OCI-LY1 (cell line): ENCODE results near the gene ADRA2A.

Experiments used
- H2AFZ ChIP-seq: fragments of 200-600 bp; sonication (generic), shearing (Covaris generic); 2 replicates; pipeline ENCODE4 v1.6.0; 2014; ENCODE audit warnings: antibody characterized with exemption, mild to moderate bottlenecking, low read length
- H3F3A ChIP-seq: fragments of 200-600 bp; sonication (generic), shearing (Covaris generic); 2 replicates; pipeline ENCODE4 v1.6.0; 2014; ENCODE audit warnings: mild to moderate bottlenecking, antibody characterized with exemption, low read length, moderate library complexity; ENCODE audit not compliant: insufficient read depth
- H3K27ac ChIP-seq: fragments of 200-600 bp; sonication (generic); 2 replicates; pipeline ENCODE4 v1.5.1; 2014; ENCODE audit warnings: low read length, mixed run types, mild to moderate bottlenecking, low read depth; ENCODE audit not compliant: poor library complexity, severe bottlenecking
- H3K27me3 ChIP-seq: fragments of 200-600 bp; sonication (generic); 2 replicates; pipeline ENCODE4 v1.6.0; 2014; ENCODE audit warnings: antibody characterized with exemption, mild to moderate bottlenecking, low read length, moderate library complexity; ENCODE audit not compliant: insufficient read depth
- H3K36me3 ChIP-seq: fragments of 200-600 bp; sonication (generic); 2 replicates; pipeline ENCODE4 v1.6.1; 2014; ENCODE audit warnings: mild to moderate bottlenecking, antibody characterized with exemption, low read length, moderate library complexity, mixed read lengths; ENCODE audit not compliant: insufficient read depth
- H3K4me1 ChIP-seq: fragments of 200-600 bp; sonication (generic); 2 replicates; pipeline ENCODE4 v1.5.1; 2014; ENCODE audit warnings: mild to moderate bottlenecking, low read length, moderate library complexity; ENCODE audit not compliant: insufficient read depth, severe bottlenecking
- H3K4me2 ChIP-seq: fragments of 200-600 bp; sonication (generic), shearing (Covaris generic); 2 replicates; pipeline ENCODE4 v1.6.1; 2014; ENCODE audit warnings: low read length
- H3K4me3 ChIP-seq: fragments of 200-600 bp; sonication (generic); 2 replicates; pipeline ENCODE4 v1.5.1; 2014; ENCODE audit warnings: low read length, low read depth, mild to moderate bottlenecking, mixed read lengths; ENCODE audit not compliant: poor library complexity, severe bottlenecking
- H3K79me2 ChIP-seq: fragments of 200-600 bp; shearing (Covaris generic); 2 replicates; pipeline ENCODE4 v1.6.1; 2016; ENCODE audit warnings: mixed run types, low read length, mixed read lengths; ENCODE audit not compliant: insufficient read depth
- H3K9ac ChIP-seq: fragments of 200-600 bp; sonication (generic), shearing (Covaris generic); 2 replicates; pipeline ENCODE4 v1.6.1; 2014; ENCODE audit warnings: mild to moderate bottlenecking, low read length, mixed read lengths
- H3K9me2 ChIP-seq: fragments of 200-600 bp; sonication (generic), shearing (Covaris generic); 2 replicates; pipeline ENCODE4 v1.6.1; 2014; ENCODE audit warnings: low read depth, mild to moderate bottlenecking, low read length, mixed read lengths
- H3K9me3 ChIP-seq: fragments of 200-600 bp; shearing (Covaris generic); 2 replicates; pipeline ENCODE4 v1.6.1; 2014; ENCODE audit warnings: low read length, mixed read lengths
- H4K20me1 ChIP-seq: fragments of 200-600 bp; sonication (generic), shearing (Covaris generic); 2 replicates; pipeline ENCODE4 v1.6.0; 2016; ENCODE audit warnings: mild to moderate bottlenecking, low read length; ENCODE audit not compliant: insufficient read depth
- CTCF ChIP-seq: fragments of 200-600 bp; sonication (generic), shearing (Covaris generic); IDR thresholded peaks from 2 replicates; pipeline ENCODE4 v1.5.1; 2017; ENCODE audit warnings: mild to moderate bottlenecking, antibody characterized with exemption, low read length, moderate library complexity, mixed read lengths
- EZH2 ChIP-seq: fragments of 200-600 bp; sonication (generic), shearing (Covaris generic); IDR thresholded peaks from 2 replicates; pipeline ENCODE4 v1.8.0; 2017; ENCODE audit warnings: borderline replicate concordance, mixed run types, mild to moderate bottlenecking, antibody characterized with exemption, low read length, moderate library complexity, mixed read lengths

Gene ADRA2A

GRCh38 chr10:111077785-111078504 is 1.1 kb downstream of the ADRA2A start:
- no peak overlapping the region for H3K4me3 ChIP-seq
- no peaks in the 10 kb centered on the region for H3K79me2 ChIP-seq
- no peaks in the 10 kb centered on the region for H4K20me1 ChIP-seq
- TF ChIP-seq CTCF (no peak), EZH2 (no peak)
- no peaks in the 10 kb centered on the region for H3K36me3 ChIP-seq
- no peak overlapping the region for H3K27ac ChIP-seq
- no peak overlapping the region for H2AFZ ChIP-seq
- no peaks in the 10 kb centered on the region for H3K27me3 ChIP-seq
- no peak overlapping the region for H3K4me2 ChIP-seq
- no peaks in the 10 kb centered on the region for H3K9me2 ChIP-seq
- no peaks in the 10 kb centered on the region for H3K9me3 ChIP-seq
- H3K9ac ChIP-seq, result no peak overlapping the region
- no peaks in the 10 kb centered on the region for H3F3A ChIP-seq
- no peaks in the 10 kb centered on the region for H3K4me1 ChIP-seq

- H2AFZ ChIP-seq, result no peak overlapping the region
- no peaks in the 10 kb centered on the region for H3F3A ChIP-seq
- no peaks in the 10 kb centered on the region for H3K4me1 ChIP-seq
- no peak for TF ChIP-seq CTCF
- TF ChIP-seq EZH2, result no peak
- no peak overlapping the region for H3K9ac ChIP-seq
- H4K20me1 ChIP-seq, result no peaks in the 10 kb centered on the region
- H3K4me2 ChIP-seq, result no peak overlapping the region
- H3K79me2 ChIP-seq, result no peaks in the 10 kb centered on the region
- H3K9me3 ChIP-seq, result no peaks in the 10 kb centered on the region
- no peak overlapping the region for H3K27ac ChIP-seq
- no peaks in the 10 kb centered on the region for H3K36me3 ChIP-seq
- H3K4me3 ChIP-seq, result no peak overlapping the region
- H3K9me2 ChIP-seq, result no peaks in the 10 kb centered on the region
- H3K27me3 ChIP-seq, result no peaks in the 10 kb centered on the region
These were observed 1.8 kb downstream of the ADRA2A start for GRCh38 chr10:111078505-111079185.

GRCh38 chr10:111079241-111079760 is 2.5 kb downstream of the ADRA2A start:
- Histone ChIP-seq H3K36me3 (no peaks in the 10 kb centered on the region), H3K27ac (no peak overlapping the region), H3K9me3 (no peaks in the 10 kb centered on the region), H2AFZ (no peak overlapping the region), H3K27me3 (no peaks in the 10 kb centered on the region), H3K4me1 (no peaks in the 10 kb centered on the region), H3K4me3 (no peak overlapping the region), H3K4me2 (no peak overlapping the region), H3K9me2 (no peaks in the 10 kb centered on the region), H3K79me2 (no peaks in the 10 kb centered on the region), H3K9ac (no peak overlapping the region), H3F3A (no peaks in the 10 kb centered on the region), H4K20me1 (no peaks in the 10 kb centered on the region)
- TF ChIP-seq EZH2 (no peak), CTCF (no peak)
